K562 (cell line): ENCODE measurements around the gene DCAF7. TPM values are rescaled to one million over a fixed set of nuclear protein-coding genes. Genes with fewer than 3 reads are reported as not detected.

Experiments used
- ARID3B ChIP-seq: fragments of 250-450 bp; sonication (Bioruptor Pico); IDR thresholded peaks from 2 replicates; pipeline ENCODE4 v1.4.0; 2020; ENCODE audit warnings: borderline replicate concordance
- CBFA2T3 ChIP-seq: fragments of 450-650 bp; IDR thresholded peaks from 2 replicates; pipeline ENCODE4 v1.6.1; 2017
- CCAR2 ChIP-seq: fragments of 200-400 bp; formaldehyde crosslinking; IDR thresholded peaks from 2 replicates; pipeline ENCODE4 v1.6.1; 2017; ENCODE audit warnings: mild to moderate bottlenecking, low read depth, low read length
- CGGBP1 ChIP-seq: fragments of 250-450 bp; sonication (Bioruptor Pico); IDR thresholded peaks from 2 replicates; pipeline ENCODE4 v1.9.0; 2021; ENCODE audit warnings: mild to moderate bottlenecking
- COPS2 ChIP-seq: fragments of 450-650 bp; conservative IDR thresholded peaks from 2 replicates; pipeline ENCODE4 v1.6.1; 2016; ENCODE audit warnings: mild to moderate bottlenecking, moderate library complexity
- ERF ChIP-seq: fragments of 450-650 bp; formaldehyde crosslinking; IDR thresholded peaks from 2 replicates; pipeline ENCODE4 v1.4.0; 2020; ENCODE audit warnings: mild to moderate bottlenecking, mixed read lengths
- FOXP1 ChIP-seq: sonication (generic); formaldehyde crosslinking; IDR thresholded peaks from 2 replicates; pipeline ENCODE4 v1.8.0; 2022; ENCODE audit warnings: mild to moderate bottlenecking, missing genetic modification reagents
- FOXP4 ChIP-seq: sonication (generic); formaldehyde crosslinking; IDR thresholded peaks from 2 replicates; pipeline ENCODE4 v1.8.0; 2022; ENCODE audit warnings: mild to moderate bottlenecking, missing genetic modification reagents, borderline replicate concordance
- HCFC1 ChIP-seq: IDR thresholded peaks from 2 replicates; pipeline ENCODE4 v1.6.1; 2012; ENCODE audit warnings: low read depth, low read length, improper control_type of control experiment
- HDGF ChIP-seq: fragments of 450-650 bp; IDR thresholded peaks from 2 replicates; pipeline ENCODE4 v1.6.1; 2016
- IRF9 ChIP-seq: fragments of 450-650 bp; IDR thresholded peaks from 2 replicates; pipeline ENCODE4 v1.6.1; 2016; ENCODE audit warnings: missing biosample characterization, missing genetic modification characterization
- MCM2 ChIP-seq: fragments of 450-650 bp; IDR thresholded peaks from 2 replicates; pipeline ENCODE4 v1.6.1; 2017; ENCODE audit warnings: low read depth, mild to moderate bottlenecking
- MCM7 ChIP-seq, 2 experiments: fragments of 450-650 bp; IDR thresholded peaks; 2 replicates each; pipeline ENCODE4 v1.6.1; 2016 to 2018
- MEF2A ChIP-seq: IDR thresholded peaks from 2 replicates; pipeline ENCODE4 v1.6.1; 2011; ENCODE audit warnings: low read depth, mild to moderate bottlenecking, low read length, moderate library complexity; ENCODE audit not compliant: control insufficient read depth
- NUFIP1 ChIP-seq: fragments of 450-650 bp; IDR thresholded peaks from 2 replicates; pipeline ENCODE4 v1.6.1; 2018; ENCODE audit not compliant: partially characterized antibody
- PCBP2 ChIP-seq: fragments of 200-400 bp; formaldehyde crosslinking; IDR thresholded peaks from 2 replicates; pipeline ENCODE4 v1.6.1; 2018; ENCODE audit warnings: low read length, low read depth, mild to moderate bottlenecking, moderate library complexity; ENCODE audit not compliant: poor library complexity, severe bottlenecking
- POLR2B ChIP-seq: fragments of 450-650 bp; IDR thresholded peaks from 2 replicates; pipeline ENCODE4 v1.6.1; 2018; ENCODE audit warnings: low read depth; ENCODE audit not compliant: partially characterized antibody
- PTRF ChIP-seq: fragments of 450-650 bp; IDR thresholded peaks from 2 replicates; pipeline ENCODE4 v1.6.1; 2016; ENCODE audit warnings: mild to moderate bottlenecking, missing genetic modification characterization, missing compliant biosample characterization
- RBBP5 ChIP-seq: fragments of 200-600 bp; sonication (generic); IDR thresholded peaks from 2 replicates; pipeline ENCODE4 v1.6.1; 2012; ENCODE audit warnings: borderline replicate concordance, mild to moderate bottlenecking, low read length, control low read depth, inconsistent platforms; ENCODE audit not compliant: insufficient read depth, poor library complexity, severe bottlenecking
- SETDB1 ChIP-seq: IDR thresholded peaks from one replicate; pipeline ENCODE4 v1.6.1; 2012; ENCODE audit warnings: low read length, control low read depth, inconsistent platforms
- SIN3B ChIP-seq: fragments of 450-650 bp; IDR thresholded peaks from 2 replicates; pipeline ENCODE4 v1.6.1; 2017; ENCODE audit warnings: low read depth, mild to moderate bottlenecking, moderate library complexity
- TEAD1 ChIP-seq, 2 experiments: fragments of 450-650 bp in 1 of 2; sonication (generic) in 1 of 2; formaldehyde crosslinking; IDR thresholded peaks; 2 replicates each; pipeline versions ENCODE4 v1.4.0 to v1.8.0; 2020 to 2022; ENCODE audit warnings: mild to moderate bottlenecking in 2 of 2, missing genetic modification reagents in 1 of 2
- ZFP30 ChIP-seq: fragments of 250-450 bp; sonication (Bioruptor Pico); IDR thresholded peaks from 2 replicates; pipeline ENCODE4 v1.8.0; 2022; ENCODE audit warnings: moderate library complexity, mild to moderate bottlenecking, inconsistent platforms, borderline replicate concordance
- ZNF224 ChIP-seq: sonication (generic); formaldehyde crosslinking; IDR thresholded peaks from 2 replicates; pipeline ENCODE4 v1.8.0; 2022; ENCODE audit warnings: mild to moderate bottlenecking, missing genetic modification reagents
- ZNF239 ChIP-seq: fragments of 250-450 bp; sonication (Bioruptor Pico); IDR thresholded peaks from 2 replicates; pipeline ENCODE4 v1.4.0; 2020; ENCODE audit warnings: mild to moderate bottlenecking
- ZNF431 ChIP-seq: sonication (generic); formaldehyde crosslinking; IDR thresholded peaks from 2 replicates; pipeline ENCODE4 v1.8.0; 2022; ENCODE audit warnings: mild to moderate bottlenecking, missing genetic modification reagents
- ZNF780A ChIP-seq: fragments of 250-450 bp; sonication (Bioruptor Pico); IDR thresholded peaks from 2 replicates; pipeline ENCODE4 v1.5.0; 2021; ENCODE audit warnings: mild to moderate bottlenecking
- polyA plus RNA-seq, 8 experiments: library from polyadenylated mRNA; depleted of rRNA in 4 of 8; stranded (reverse) in 5 of 8; unstranded in 3 of 8; fragments of >200 nt; fragmentation: Nextera tagmentation in 2 of 8; fragmentation: Illumina TruSeq in 1 of 8; extraction: Ambion mirVana in 2 of 8; extraction: Trizol in 1 of 8; gene quantifications; 2 replicates each; pipeline versions ENCODE4 v1.2.1 to v1.2.3, GENCODE V29; 2011 to 2014; ENCODE audit warnings: inconsistent platforms in 1 of 8, missing spikeins in 1 of 8
- total RNA-seq, 7 experiments: library from RNA; depleted of rRNA in 6 of 7; stranded (reverse); fragments of >200 nt in 6 of 7; fragmentation: Illumina TruSeq in 2 of 7; extraction: Trizol in 2 of 7; gene quantifications; 2 replicates each; pipeline versions ENCODE4 v1.2.1 to v1.2.3, GENCODE V29; 2011 to 2021; ENCODE audit warnings: low replicate concordance in 1 of 7

The DCAF7 gene
- total and polyA plus RNA-seq, 9 of the 15 experiments (the other 6 are each of a cell fraction or from before 2014, with no cell fraction given) = 30.8 to 123 (median 40.2) TPM

GRCh38 chr17:63549289-63549945 is 860 bp upstream of the DCAF7 start (continued):
- TF ChIP-seq FOXP1 (CRISPR knock-in tag) = no peak
- no peak for TF ChIP-seq SIN3B
- no peak for TF ChIP-seq COPS2
- no peak for TF ChIP-seq CCAR2
- no peak for TF ChIP-seq HCFC1
- peak; percentile 77 for TF ChIP-seq CBFA2T3
- no peak for TF ChIP-seq PTRF (tag)
- TF ChIP-seq ERF (CRISPR knock-in tag) = no peak
- TF ChIP-seq CGGBP1 = no peak
- TF ChIP-seq MEF2A = peak; percentile 17; the same call in 1 of the 2 replicates
- no peak for TF ChIP-seq ARID3B (CRISPR knock-in tag)
- no peak for TF ChIP-seq FOXP4 (CRISPR knock-in tag)
- no peak for TF ChIP-seq RBBP5
- TF ChIP-seq ZNF431 (CRISPR knock-in tag) = no peak
- TF ChIP-seq ZFP30 = no peak
- TF ChIP-seq ZNF224 = no peak
- TF ChIP-seq HDGF = no peak
- TF ChIP-seq TEAD1 (CRISPR knock-in tag; IDR thresholded peaks at IDR 0.05) = no peak
- TF ChIP-seq NUFIP1 = no peak
- TF ChIP-seq ZNF239 (CRISPR knock-in tag) = no peak
- TF ChIP-seq MCM7 (IDR thresholded peaks at IDR 0.05) = no peak
- TF ChIP-seq IRF9 (tag) = no peak
- TF ChIP-seq MCM2 = no peak
- no peak for TF ChIP-seq ZNF780A (CRISPR knock-in tag)
- no peak for TF ChIP-seq POLR2B
- no peak for TF ChIP-seq SETDB1
- no peak for TF ChIP-seq PCBP2
